HG02759 (cell line): Measurements from ENCODE around the gene MYCBP2.
"Not testable (repeated sequence)": the region's sequence is repeated elsewhere in the genome, so short reads cannot be mapped to it uniquely, and the experiment has no call there.

Experiments used
- ATAC-seq: cut with Tn5 transposase; IDR thresholded peaks from one replicate; pipeline ENCODE4 v1.9.1; 2021; ENCODE audit warnings: mild to moderate bottlenecking, moderate library complexity; ENCODE audit not compliant: unreplicated experiment

Gene MYCBP2

DNA sequence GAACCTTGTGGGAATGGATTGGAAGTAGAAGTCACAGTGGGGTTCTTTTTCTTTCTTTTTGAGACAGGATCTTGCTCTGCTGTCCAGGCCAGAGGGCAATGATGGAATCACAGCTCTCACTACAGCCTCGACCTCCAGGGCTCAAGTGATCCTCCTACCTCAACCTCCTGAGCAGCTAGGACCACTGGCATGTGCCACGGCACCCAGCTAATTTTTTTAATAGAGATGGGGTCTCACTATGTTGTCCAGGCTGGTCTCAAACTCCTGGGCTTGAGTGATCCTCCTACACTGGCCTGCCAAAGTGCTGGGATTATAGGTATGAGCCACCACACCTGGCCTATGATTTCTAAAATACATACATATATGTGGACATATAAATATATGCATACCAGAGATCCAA is 111.4 kb downstream of the MYCBP2 start:
- ATAC-seq = no peak

- ATAC-seq = no peak
Observed at GRCh38 chr13:77213644-77214043, 113.2 kb downstream of the MYCBP2 start.

GRCh38 chr13:77207943-77208342 is 119.0 kb downstream of the MYCBP2 start:
- no peak for ATAC-seq

DNA sequence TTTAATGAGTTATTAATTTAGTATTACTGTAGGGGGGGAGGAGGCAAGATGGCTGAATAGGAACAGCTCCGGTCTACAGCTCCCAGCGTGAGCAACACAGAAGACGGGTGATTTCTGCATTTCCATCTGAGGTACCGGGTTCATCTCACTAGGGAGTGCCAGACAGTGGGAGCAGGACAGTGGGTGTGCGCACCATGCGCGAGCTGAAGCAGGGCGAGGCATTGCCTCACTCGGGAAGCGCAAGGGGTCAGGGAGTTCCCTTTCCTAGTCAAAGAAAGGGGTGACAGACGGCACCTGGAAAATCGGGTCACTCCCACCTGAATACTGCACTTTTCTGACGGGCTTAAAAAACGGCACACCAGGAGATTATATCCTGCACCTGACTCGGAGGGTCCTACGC is 127.9 kb downstream of the MYCBP2 start:
- not testable (repeated sequence) for ATAC-seq

DNA sequence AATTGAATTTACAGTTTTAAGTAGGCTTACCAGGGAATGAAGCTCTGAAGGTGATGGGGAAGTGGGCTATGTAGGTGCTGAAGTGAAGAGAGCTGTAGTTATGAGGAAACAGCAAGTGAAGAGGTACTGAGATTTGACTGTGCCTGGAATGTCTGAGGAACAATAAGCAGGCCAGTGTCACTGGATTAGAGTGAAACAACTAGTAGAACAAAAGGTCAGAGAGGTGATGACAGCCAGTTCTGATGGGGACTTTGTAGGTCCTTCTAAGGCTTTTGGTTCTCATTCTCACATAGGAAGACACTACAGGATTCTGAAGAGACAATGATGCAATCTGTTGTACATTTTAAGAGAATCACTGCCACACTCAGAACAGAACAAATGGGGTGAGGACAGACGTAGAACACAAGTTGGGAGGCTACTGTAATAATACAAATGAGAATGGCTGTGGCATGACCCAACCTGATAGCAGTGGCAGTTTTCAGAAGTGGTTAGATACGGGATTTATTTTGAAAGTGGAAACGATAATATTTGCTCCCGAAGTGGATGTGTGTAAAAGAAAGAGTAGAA is 130.8 kb downstream of the MYCBP2 start:
- ATAC-seq = no peak

DNA sequence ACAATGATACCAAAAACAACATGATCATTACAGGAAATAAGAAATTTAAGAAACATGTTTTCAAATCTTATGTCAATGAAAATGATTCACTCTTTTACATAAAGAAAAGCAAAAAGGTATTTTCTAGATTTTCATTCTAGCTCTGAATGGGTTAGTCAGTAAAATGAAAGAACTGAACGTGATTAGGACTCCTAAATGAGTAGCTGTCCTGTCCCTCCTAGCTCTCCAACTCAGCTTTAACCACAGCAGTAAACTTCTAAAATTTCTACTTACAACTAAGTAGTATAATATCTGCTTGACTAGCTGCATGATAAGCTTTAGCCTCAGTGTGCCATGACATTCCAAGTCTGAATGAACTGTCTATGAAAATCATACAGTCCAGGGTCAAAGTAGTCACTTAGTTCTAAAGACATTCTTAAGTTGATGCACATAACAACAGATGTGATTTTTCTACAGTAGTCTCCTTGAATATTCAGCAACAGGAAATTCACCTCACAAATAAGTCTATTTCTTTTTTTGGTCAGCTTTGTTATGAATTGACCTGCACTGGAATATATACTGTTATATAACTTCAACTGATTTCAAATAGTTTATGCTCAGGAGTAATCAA is 136.4 kb downstream of the MYCBP2 start:
- ATAC-seq = no peak

DNA sequence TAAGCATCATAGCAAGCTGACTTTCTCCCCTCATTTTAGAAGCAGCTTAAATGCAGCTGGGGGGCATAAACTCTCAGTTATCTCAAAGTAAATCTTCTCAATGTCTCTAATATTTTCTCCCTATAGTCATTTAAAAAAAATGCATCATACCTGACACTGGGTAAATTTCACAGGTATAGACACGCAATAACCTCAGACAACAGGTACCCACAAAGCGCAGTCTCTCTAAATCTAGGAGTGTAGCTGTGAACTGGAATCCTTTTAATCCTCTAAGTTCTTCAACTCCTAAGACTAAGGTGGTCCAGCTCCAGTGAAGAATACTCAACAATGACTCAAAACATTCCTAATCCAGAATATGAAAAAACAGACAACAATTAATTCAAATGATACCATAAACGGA is 141.2 kb downstream of the MYCBP2 start:
- no peak for ATAC-seq

GRCh38 chr13:77184455-77184854 is 142.4 kb downstream of the MYCBP2 start:
- peak; percentile 98 for ATAC-seq

DNA sequence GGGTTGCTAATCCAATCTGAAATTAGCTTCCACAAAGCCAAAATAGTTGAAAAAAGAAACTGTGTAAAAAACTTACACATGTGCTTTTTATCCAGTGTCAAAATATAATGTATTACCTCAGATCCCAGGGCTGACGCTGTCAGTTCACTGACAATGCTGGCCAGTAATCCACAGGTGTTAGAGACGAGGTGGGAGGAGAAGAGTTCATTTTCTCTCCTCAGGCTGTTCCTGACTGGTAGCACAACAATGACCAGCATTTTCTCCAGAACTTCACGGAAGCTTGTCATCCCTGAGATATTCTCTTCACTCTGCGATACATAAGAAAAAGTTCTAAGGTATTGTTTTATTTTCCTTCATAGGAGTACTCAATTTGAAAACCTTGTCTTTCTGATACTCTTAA is 146.9 kb downstream of the MYCBP2 start:
- no peak for ATAC-seq

- ATAC-seq = no peak
Observed at GRCh38 chr13:77177646-77178045, 149.2 kb downstream of the MYCBP2 start.

- no peak for ATAC-seq
Observed at GRCh38 chr13:77176350-77176749, 150.5 kb downstream of the MYCBP2 start.

- ATAC-seq = no peak
Observed at GRCh38 chr13:77172650-77173049, 154.2 kb downstream of the MYCBP2 start.

DNA sequence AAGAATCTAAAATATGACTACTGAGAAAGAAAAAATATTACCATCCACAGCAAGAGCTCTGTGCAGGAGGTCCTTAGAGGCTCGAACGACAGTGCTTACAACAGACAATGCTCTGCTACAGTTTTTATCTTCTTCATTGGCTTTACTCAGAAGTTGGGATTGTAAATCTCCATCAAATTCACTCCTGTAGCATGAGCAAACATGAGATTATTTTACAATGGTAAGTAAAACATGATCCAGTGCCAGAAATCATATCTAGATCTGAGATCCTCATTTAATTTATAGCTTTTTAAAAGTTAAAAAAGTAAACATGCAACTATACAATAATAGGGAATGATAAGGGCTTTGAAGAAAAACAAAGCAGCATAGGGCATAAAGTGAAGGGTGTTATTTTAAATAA is 155.4 kb downstream of the MYCBP2 start:
- ATAC-seq = no peak

- ATAC-seq = no peak
Observed at GRCh38 chr13:77168237-77168636, 158.7 kb downstream of the MYCBP2 start.

- no peak for ATAC-seq
Observed at GRCh38 chr13:77150651-77151050, 176.2 kb downstream of the MYCBP2 start.

- ATAC-seq = no peak
Observed at GRCh38 chr13:77143431-77143830, 183.5 kb downstream of the MYCBP2 start.

- no peak for ATAC-seq
Observed at GRCh38 chr13:77139306-77139705, 187.6 kb downstream of the MYCBP2 start.

- ATAC-seq = no peak
Observed at GRCh38 chr13:77138813-77139212, 188.1 kb downstream of the MYCBP2 start.

DNA sequence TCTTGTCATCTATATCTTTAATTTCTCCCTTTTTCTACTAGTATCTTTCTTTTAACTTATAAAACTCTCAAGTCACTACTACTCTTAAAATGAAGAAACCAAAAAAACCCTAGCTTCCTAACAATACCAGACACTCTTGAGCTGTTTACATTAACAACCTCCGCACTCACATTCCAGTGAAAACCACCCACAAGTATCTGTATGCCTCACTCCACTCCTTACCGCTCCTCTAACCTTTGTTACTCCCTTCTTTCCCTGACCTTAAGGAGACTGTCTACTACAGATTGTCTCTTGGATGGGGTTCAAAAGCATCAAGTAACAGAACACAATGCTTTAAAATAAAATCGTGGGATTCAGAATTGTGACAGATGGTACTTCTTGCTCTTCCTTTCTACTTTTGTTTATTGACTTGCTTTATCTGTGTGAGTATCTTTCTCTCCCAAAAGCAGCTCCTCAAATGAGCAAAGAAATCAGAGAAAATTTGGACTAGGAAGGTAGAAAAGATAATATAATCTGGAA is 189.9 kb downstream of the MYCBP2 start:
- ATAC-seq = no peak

DNA sequence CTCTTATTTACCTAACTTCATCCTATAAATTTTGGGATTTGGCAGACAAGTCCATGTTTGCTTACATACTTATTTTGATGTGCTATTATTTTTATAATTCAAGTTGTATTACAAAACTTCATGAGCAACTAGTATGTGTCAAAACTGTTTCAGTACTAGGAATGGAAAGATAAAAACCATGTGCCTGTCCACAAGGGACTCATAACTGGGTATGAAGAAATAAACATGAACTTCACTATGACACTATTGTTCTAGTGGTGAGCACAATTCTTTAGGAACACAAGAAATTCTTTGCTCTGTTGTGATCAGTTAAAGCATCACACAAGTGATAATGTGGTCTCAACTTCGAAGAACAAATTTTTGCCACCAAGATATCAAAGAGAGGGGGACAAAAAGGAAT is 202.5 kb downstream of the MYCBP2 start:
- ATAC-seq = no peak

DNA sequence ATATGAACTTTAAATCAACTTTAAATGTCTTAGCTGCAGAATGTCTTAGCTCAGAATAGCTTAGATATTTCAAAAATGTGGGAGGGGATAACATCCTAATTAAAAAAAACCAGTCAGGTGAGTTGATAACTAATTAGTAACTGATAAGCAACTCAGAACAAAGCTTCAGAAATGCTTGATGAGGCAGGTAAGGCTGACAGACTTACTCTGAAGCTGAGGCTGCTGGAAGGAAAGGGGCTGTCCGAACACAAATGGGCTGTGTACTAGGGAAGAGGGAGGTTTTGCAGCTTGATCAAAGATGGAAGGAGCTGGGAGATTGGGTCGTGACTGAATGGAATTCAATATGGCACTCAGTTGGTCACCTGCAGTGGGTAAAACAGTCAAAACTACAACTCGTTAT is 208.8 kb downstream of the MYCBP2 start:
- ATAC-seq = no peak

DNA sequence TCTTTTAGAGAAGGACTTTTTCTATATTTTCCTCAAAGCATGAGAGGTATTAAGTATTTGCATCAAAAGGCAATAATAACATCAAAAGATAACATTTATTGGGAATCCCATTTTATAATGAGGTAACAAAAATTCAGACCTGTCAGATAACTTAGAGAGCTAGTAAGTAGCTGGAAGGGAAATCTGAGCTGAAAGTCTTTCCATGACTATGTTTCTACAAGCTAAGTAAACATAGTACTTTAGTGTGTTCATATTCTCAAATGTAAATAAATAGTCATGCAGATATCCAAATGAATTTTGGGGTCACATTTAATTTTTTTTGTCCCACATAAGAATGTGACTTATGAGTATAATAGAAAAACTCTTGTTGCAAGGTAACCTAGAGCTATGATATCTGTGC is 212.6 kb downstream of the MYCBP2 start:
- ATAC-seq = no peak

- no peak for ATAC-seq
Observed at GRCh38 chr13:77113496-77113895, 213.4 kb downstream of the MYCBP2 start.
